Endothelial cell of hepatic sinusoid (primary cell): Measurements from ENCODE around the gene RANBP3.

Source experiments
- in situ Hi-C: cut with HindIII; loops from 2 replicates; pipeline ENCODE4 v1.10.0; 2017; ENCODE audit warnings: low sequenced_read_pairs

RANBP3 gene

GRCh38 chr19:5967994-5968430 is 9.9 kb downstream of the RANBP3 start:
- in situ Hi-C loops = loop anchor here (10.0 kb wide), 1 partner anchor 67 kb away; no protein-coding TSS in a partner anchor

DNA sequence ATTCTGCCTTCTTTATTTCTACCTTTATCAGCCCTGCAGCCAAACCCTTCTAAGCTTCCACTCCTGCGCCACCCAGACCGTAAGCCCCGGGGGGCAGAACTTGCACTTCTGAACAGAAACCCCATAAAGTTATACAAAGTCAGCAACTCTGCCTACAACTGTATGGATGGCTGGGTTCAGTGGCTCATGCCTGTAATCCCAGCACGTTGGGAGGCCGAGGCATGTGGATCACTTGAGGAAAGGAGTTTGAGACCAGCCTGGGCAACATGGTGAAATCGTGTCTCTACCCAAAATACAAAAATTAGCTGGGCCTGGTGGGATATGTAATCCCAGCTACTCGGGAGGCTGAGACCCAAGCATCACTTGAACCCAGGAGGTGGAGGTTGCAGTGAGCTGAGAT is 10.4 kb downstream of the RANBP3 start:
- in situ Hi-C loops = loop anchor here (10.0 kb wide), 1 partner anchor 67 kb away; no protein-coding TSS in a partner anchor

- in situ Hi-C loops = loop anchor here (10.0 kb wide), 1 partner anchor 68 kb away; no protein-coding TSS in a partner anchor
Measured at GRCh38 chr19:5966941-5967340, 11.0 kb downstream of the RANBP3 start.

DNA sequence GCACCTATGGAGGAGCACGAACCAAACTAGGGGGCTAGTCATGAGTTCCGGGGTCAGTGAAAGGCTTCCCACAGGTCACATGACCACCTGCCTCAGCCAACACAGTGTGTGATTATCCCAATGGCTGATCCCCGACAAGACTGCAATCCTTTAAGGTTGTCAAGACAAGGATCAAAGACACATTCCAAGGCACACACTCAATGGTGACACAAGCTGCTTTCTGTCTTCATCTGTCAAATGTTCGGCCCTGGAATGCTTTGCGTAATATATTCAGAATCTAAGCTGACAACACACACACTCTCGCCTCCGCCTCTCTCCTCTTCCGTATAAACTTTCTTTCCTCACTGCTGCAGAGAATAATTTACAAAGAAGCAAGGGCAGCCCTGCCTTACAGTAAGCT is 11.7 kb downstream of the RANBP3 start:
- in situ Hi-C loops = loop anchor here (10.0 kb wide), 1 partner anchor 69 kb away; no protein-coding TSS in a partner anchor

- in situ Hi-C loops = loop anchor here (5.0 to 10.0 kb wide), 2 partner anchors 38 to 70 kb away; no protein-coding TSS in a partner anchor
Measured at GRCh38 chr19:5964816-5965565, 12.9 kb downstream of the RANBP3 start.

DNA sequence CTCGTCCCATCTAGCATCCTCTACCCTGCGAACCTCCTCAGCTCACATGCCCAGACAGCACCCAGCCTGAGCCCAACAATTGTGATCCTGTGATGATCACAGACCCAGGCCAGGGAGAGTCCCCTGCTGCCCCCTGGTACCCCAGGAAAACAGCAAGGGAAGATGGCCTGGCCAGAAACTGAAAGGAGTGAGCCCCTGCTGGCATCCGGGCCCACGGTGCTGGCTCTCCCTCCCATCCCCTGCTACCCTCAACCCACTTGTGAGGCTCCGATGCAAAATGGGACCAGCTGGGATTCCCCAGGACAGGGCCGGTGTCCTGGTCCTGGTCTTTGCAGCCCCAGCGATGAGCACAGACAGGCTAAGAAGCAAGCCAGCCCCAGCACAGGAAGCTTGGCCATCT is 14.1 kb downstream of the RANBP3 start:
- in situ Hi-C loops = loop anchor here (5.0 to 10.0 kb wide), 2 partner anchors 37 to 71 kb away; no protein-coding TSS in a partner anchor

DNA sequence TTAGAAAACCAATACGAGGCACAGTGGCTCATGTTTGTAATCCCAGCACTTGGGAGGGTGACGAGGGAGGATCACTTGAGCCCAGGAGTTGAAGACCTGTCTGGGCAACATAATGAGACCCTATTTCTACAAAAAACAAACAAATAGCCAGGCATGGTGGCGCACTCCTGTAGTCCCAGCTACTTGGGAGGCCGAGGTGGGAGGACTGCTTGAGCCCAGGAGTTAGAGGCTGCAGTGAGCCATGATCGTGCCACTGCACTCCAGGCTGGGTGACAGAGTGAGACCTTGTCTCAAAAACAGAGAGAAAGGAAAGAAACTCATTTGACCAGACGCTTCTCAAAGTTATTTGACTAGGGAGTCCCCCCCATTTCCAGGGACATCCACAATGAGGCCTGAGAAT is 14.7 kb downstream of the RANBP3 start:
- in situ Hi-C loops = loop anchor here (5.0 to 10.0 kb wide), 2 partner anchors 36 to 72 kb away; no protein-coding TSS in a partner anchor

DNA sequence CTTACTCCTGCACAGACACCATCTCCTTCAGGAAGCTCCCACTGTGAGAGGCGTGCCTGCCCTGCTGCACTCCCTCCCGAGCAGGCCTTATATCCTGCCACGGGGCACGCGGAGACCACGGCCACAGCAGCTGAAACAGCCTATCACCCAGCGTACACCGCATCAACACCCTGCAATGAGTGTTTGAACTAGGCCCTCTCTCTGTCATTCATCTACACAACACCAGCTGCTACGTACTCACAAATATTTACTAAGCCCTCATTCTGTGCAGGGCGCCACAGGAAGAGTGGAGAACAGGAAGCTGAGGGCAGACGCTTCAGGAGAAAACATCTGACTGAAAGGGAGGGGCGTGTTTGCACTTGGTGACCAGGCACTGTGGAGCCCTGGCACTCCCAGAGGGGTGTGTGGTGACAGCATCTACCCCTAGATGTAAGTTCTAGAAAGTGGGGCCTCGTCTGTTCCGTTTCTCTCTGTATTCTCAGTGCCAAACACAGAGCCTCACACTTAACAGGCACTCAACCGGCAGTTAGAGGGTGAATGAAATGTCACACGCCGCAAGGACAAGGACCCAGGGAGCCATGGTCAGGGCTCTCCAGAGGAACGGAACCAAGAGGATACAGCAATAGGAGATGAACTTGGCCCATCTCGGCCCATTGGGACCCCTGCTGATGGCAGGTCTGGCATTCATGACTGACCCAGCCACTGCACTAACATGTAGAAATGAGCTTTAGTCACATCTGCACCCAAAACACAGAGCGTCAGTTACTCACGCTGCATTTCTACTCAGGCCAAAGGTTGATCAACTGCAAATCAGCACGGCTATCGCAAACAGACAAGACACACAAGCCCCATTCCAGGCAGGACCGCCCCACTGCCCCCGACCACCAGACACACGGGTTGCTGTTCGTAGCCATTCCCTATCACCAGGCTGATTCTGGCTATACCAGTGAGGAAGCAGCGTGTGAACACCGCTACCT is 15.7 kb downstream of the RANBP3 start:
- in situ Hi-C loops = loop anchor here (5.0 to 10.0 kb wide), 2 partner anchors 35 to 73 kb away; no protein-coding TSS in a partner anchor

- in situ Hi-C loops = loop anchor here (5.0 to 10.0 kb wide), 2 partner anchors 34 to 73 kb away; no protein-coding TSS in a partner anchor
Measured at GRCh38 chr19:5961641-5961968, 16.3 kb downstream of the RANBP3 start.

DNA sequence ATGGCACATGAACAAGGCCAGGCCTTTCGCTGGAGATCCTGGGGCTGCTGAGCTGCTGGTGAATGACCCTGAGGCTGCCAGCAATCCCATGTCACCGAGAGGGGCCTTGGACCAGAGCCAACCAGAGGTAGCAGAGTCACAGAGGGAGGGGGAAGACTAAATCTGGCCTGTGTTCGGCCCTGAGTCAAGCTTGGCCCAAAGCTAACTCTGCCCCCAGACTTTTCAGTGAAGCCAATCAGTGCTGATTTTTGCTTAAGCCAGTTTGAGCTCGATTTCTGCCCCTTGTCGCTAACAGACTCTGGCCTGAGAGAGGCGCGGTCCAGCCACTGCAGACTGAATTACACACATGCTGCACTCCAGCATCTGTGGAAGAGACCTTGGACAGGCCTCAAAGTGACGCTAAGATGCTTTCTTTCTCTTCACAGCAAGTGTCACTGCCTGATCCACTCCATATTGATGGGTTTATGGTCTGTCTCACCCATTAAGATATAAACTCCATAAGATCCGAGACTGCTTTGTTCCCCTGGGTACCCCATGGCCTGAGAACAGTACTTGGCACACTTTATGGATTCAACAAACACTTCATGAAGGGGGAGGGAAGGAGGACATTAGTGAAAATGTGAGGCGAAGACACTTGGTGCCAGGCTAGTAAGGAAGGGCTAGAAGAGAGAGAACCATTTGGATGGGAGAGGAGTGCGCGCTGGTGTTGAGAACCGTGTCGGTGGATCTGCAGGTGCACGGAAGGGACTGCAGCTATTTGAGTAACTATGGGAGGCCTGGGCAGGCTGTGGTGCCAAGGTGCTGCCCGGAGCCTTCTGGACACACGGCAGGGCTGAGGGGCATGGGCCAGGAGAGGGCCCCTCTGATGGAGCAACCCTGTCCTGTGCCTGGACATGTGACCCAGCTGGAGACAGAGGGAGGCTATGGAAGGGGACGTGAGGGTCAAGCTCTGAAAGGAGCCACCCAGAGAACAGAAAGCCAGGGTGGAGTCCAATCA is 17.6 kb downstream of the RANBP3 start:
- in situ Hi-C loops = loop anchor here (5.0 to 10.0 kb wide), 2 partner anchors 33 to 74 kb away; no protein-coding TSS in a partner anchor

GRCh38 chr19:5959260-5960004 is 18.5 kb downstream of the RANBP3 start:
- in situ Hi-C loops = loop anchor here (5.0 to 10.0 kb wide), 2 partner anchors 32 to 75 kb away; no protein-coding TSS in a partner anchor

DNA sequence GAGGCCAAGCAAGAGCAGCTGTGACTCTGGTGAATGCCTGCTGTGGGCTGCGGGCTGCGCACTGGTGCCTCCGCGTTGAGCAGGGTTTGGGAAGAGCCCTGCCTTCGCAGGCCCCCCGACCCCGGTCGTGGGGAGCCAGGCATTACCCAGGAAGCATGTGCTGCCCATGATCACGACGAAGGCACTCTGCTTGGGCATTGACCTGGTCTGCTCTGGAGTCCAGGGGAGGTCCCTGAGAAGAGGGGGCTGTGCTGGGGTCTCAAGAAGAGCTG is 19.2 kb downstream of the RANBP3 start:
- in situ Hi-C loops = no loop called here

DNA sequence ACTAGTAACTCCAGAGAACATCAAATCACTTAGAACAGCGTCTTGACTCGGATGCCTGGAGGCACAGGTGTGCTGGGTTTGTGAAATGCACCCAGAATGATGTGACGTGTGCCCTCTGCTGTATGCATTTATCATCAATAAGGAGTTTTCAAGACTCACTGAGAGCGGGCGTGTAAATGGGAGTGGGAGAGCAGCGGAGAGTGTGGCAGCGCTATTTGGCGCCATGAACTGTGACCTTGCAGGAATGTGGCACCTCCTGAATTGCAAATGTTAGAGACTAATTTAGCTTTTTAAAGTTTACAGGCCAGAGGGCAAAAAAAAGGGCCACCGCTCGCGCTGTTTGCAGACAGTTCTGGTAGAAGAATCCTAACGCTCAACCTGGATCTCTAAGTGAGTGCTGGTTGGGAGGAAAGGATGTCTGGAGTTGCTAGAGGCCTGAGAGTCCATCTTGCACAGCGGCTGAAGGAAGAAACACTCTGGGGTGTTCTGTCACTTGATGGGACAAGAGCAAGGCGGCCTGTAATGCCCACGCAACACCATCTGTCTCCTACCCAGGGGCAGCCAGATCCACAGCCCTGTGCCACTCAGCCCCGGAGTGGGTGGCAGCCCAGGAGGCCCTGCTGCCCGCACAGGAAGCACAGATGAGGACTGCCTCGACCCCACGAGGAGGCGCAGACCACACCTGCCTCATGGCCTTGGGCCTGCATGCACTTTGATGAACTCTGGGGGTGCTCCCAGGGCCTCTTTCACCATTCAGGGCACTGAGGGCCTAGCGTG is 19.7 kb downstream of the RANBP3 start:
- in situ Hi-C loops = no loop called here

- in situ Hi-C loops = no loop called here
Measured at GRCh38 chr19:5957170-5957569, 20.8 kb downstream of the RANBP3 start.

DNA sequence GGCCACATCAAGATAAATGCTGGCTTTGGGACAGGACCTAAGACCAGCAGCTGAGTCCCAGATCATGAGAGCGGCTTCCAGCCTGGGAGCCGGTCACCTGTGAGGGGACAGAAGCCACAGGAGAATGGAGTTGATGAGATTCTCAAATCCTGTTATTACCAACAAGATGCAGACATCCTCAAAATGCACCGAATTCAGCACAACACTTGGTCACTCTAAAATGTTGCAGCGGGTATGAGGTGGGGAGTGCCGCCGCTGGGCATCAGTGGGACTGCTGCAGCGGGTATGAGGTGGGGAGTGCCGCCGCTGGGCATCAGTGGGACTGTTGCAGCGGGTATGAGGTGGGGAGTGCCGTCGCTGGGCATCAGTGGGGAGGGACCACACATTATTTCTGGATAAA is 21.2 kb downstream of the RANBP3 start:
- in situ Hi-C loops = no loop called here

- in situ Hi-C loops = no loop called here
Measured at GRCh38 chr19:5956323-5956722, 21.6 kb downstream of the RANBP3 start.

DNA sequence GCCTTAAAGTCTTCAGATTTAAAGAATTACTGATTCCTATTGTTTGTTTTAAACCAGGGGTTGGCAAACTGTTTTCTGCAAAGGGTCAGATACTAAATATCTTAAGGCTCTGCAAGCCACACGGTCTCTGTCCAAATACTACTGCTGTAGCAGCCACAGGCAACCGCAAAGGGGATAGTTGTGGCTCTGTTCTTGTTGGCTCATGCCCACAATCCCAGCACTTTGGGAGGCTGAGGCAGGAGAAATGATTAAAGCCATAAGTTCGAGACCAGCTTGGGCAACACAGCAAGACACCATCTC is 22.4 kb downstream of the RANBP3 start:
- in situ Hi-C loops = no loop called here

DNA sequence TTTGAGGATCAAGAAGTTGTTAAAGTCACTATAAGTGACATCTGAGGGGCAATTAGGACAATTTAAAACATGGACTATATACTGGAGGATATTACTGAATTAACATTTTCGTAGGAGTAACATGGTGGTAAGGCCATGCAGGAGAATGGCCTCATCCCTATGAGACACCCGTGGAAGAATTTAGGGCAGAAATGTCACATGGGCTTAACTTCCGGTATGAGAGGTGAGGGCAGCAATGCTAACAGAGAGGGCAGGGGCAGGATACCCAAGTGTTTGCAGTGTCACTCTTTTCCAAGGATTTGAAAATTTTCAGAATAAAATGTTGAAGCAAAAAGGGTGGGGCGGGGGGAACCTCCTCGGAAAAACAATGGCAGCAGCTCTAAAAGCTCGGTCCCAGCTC is 23.6 kb downstream of the RANBP3 start:
- in situ Hi-C loops = no loop called here

GRCh38 chr19:5953680-5954213 is 24.2 kb downstream of the RANBP3 start:
- in situ Hi-C loops = no loop called here
